ENCODE measurements around the gene HSPA1L. TPM values are rescaled to one million over a fixed set of nuclear protein-coding genes. Genes with fewer than 3 reads are reported as not detected.
A peak's percentile ranks its signal among the peaks of the same experiment; 100 is the strongest.

HSPA1L gene
- polyA plus RNA-seq, 1 donor (not counting 4 experiments of a cell fraction or from before 2014, with no cell fraction given): 0.60 TPM

DNA sequence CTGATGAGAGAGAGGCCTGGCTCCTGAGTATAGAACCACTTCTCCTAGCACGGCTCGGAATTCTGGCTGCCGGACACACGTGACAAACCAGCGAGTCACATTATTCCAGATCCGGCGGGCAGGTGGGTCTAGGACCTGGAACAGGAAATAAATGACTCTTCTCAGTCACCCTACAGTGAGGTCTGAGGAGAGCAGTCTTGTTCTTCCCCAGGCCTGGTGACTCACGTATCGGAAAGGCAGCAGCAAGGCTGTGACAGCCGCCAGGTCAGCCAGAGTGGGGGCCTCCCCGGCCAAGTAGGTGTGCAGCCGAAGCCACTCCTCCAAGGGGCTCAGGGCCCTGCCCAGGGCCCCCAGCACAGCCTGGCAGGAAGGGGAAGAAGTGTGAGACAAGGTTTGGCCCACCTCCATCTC, 22.3 kb downstream of the HSPA1L start:
- Histone ChIP-seq H3K36me3 (ENCODE audit: control insufficient read depth in 2 of 2, extremely low read depth in 1 of 2, insufficient read depth in 2 of 2, low read length in 2 of 2) (peaks cover 10 to 29% of the 10 kb centered on the region in 2 experiments), H3K27me3 (ENCODE audit: control insufficient read depth, extremely low read depth, insufficient read depth, low read length) (no peaks in the 10 kb centered on the region), H3K4me2 (ENCODE audit: control insufficient read depth, extremely low read depth, insufficient read depth, low read depth, low read length) (peak overlapping the region; percentile 66), H3K9me3 (ENCODE audit: control insufficient read depth, low read depth, low read length) (no peaks in the 10 kb centered on the region), H3K9ac (ENCODE audit: control insufficient read depth, extremely low read depth, insufficient read depth, low read length) (peak overlapping the region; percentile 50), H3K79me2 (ENCODE audit: control insufficient read depth, insufficient read depth, low read length) (peaks cover 38% of the 10 kb centered on the region), H3K4me1 (ENCODE audit: control insufficient read depth, extremely low read depth, insufficient read depth, low read length) (peaks cover 32% of the 10 kb centered on the region), H3K9me1 (ENCODE audit: control insufficient read depth, extremely low read depth, insufficient read depth, low read length) (no peaks in the 10 kb centered on the region), H4K20me1 (ENCODE audit: control insufficient read depth, extremely low read depth, insufficient read depth, low read length) (no peaks in the 10 kb centered on the region), H3K27ac (ENCODE audit: control insufficient read depth, insufficient read depth, low read length) (peak overlapping the region; percentile 65), H3K4me3 (ENCODE audit: control insufficient read depth in 2 of 3, extremely low read depth in 1 of 3, insufficient read depth in 2 of 3, low read depth in 1 of 3, low read length in 3 of 3) (peak overlapping the region; percentile 18 to 39 (median 21)), H2AFZ (ENCODE audit: control insufficient read depth, low read length) (no peak overlapping the region)
- no peak for TF ChIP-seq EZH2 (IDR thresholded peaks at IDR 0.05; ENCODE audit: low read length)
- TF ChIP-seq, protein P1, sequence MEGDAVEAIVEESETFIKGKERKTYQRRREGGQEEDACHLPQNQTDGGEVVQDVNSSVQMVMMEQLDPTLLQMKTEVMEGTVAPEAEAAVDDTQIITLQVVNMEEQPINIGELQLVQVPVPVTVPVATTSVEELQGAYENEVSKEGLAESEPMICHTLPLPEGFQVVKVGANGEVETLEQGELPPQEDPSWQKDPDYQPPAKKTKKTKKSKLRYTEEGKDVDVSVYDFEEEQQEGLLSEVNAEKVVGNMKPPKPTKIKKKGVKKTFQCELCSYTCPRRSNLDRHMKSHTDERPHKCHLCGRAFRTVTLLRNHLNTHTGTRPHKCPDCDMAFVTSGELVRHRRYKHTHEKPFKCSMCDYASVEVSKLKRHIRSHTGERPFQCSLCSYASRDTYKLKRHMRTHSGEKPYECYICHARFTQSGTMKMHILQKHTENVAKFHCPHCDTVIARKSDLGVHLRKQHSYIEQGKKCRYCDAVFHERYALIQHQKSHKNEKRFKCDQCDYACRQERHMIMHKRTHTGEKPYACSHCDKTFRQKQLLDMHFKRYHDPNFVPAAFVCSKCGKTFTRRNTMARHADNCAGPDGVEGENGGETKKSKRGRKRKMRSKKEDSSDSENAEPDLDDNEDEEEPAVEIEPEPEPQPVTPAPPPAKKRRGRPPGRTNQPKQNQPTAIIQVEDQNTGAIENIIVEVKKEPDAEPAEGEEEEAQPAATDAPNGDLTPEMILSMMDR (optimal IDR thresholded peaks at IDR 0.05 in 1 of 3, IDR thresholded peaks at IDR 0.05 in 1 of 3, conservative IDR thresholded peaks at IDR 0.05 in 1 of 3; ENCODE audit: extremely low read depth in 1 of 3, insufficient read depth in 2 of 3, low read length in 3 of 3): no peak
- DNase-seq (ENCODE audit: low read depth, low spot score) (peak; percentile 61), FAIRE-seq (peak; percentile 65)
- dilution Hi-C loops (cut with MboI; ENCODE audit: extremely low pct_ligation_motif_present, low sequenced_read_pairs): no loop called here

DNA sequence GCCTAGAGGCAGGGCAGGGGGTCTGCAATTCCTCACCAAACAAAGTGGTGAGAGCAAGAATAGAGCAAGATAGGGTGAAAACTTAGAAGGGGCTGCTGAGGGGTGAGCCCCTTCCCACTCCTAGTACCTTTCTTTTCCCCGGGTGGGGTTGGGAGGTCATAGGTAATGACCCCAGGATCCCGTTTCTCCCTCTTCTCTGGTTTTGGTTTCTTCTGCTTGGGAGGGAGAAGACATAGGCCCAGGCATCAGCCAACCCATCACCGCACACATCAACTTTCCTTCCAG, 23.1 kb downstream of the HSPA1L start:
- no peak overlapping the region for H3K9ac ChIP-seq (ENCODE audit: control insufficient read depth, extremely low read depth, insufficient read depth, low read length)
- H3K4me2 ChIP-seq (ENCODE audit: control insufficient read depth, extremely low read depth, insufficient read depth, low read depth, low read length): no peak overlapping the region
- H3K79me2 ChIP-seq (ENCODE audit: control insufficient read depth, insufficient read depth, low read length): peaks cover 38% of the 10 kb centered on the region
- H4K20me1 ChIP-seq (ENCODE audit: control insufficient read depth, extremely low read depth, insufficient read depth, low read length): no peaks in the 10 kb centered on the region
- TF ChIP-seq, protein P1 (optimal IDR thresholded peaks at IDR 0.05 in 1 of 3, IDR thresholded peaks at IDR 0.05 in 1 of 3, conservative IDR thresholded peaks at IDR 0.05 in 1 of 3; ENCODE audit: extremely low read depth in 1 of 3, insufficient read depth in 2 of 3, low read length in 3 of 3): no peak
- no peaks in the 10 kb centered on the region for H3K27me3 ChIP-seq (ENCODE audit: control insufficient read depth, extremely low read depth, insufficient read depth, low read length)
- peaks cover 10 to 28% of the 10 kb centered on the region in 2 experiments for H3K36me3 ChIP-seq (ENCODE audit: control insufficient read depth in 2 of 2, extremely low read depth in 1 of 2, insufficient read depth in 2 of 2, low read length in 2 of 2)
- no peaks in the 10 kb centered on the region for H3K9me1 ChIP-seq (ENCODE audit: control insufficient read depth, extremely low read depth, insufficient read depth, low read length)
- dilution Hi-C loops (cut with MboI; ENCODE audit: extremely low pct_ligation_motif_present, low sequenced_read_pairs): no loop called here
- peaks cover 28% of the 10 kb centered on the region for H3K4me1 ChIP-seq (ENCODE audit: control insufficient read depth, extremely low read depth, insufficient read depth, low read length)
- FAIRE-seq (no peak), DNase-seq (ENCODE audit: low read depth, low spot score) (no peak)
- no peak overlapping the region for H3K27ac ChIP-seq (ENCODE audit: control insufficient read depth, insufficient read depth, low read length)
- no peak overlapping the region for H2AFZ ChIP-seq (ENCODE audit: control insufficient read depth, low read length)
- no peaks in the 10 kb centered on the region for H3K9me3 ChIP-seq (ENCODE audit: control insufficient read depth, low read depth, low read length)
- H3K4me3 ChIP-seq (ENCODE audit: control insufficient read depth in 2 of 3, extremely low read depth in 1 of 3, insufficient read depth in 2 of 3, low read depth in 1 of 3, low read length in 3 of 3): no peak overlapping the region
